ENCODE results near the gene SLC51B. TPM values are rescaled to one million over a fixed set of nuclear protein-coding genes. Genes with fewer than 3 reads are reported as not detected.

Gene SLC51B
- total and polyA plus RNA-seq, 2 of the 4 experiments (the other 2 are of a cell fraction): not detected

- no peaks in the 10 kb centered on the region for H4K20me1 ChIP-seq (ENCODE audit: insufficient read depth, low read length)
- TF ChIP-seq RAD21 (IDR thresholded peaks at IDR 0.05; ENCODE audit: low read length) (no peak), CTCF (conservative IDR thresholded peaks at IDR 0.05; ENCODE audit: low read depth, low read length) (0 out of 2 replicates have a peak, but pooled peaks have one; percentile 7)
- dilution Hi-C loops (cut with HindIII; ENCODE audit: low sequenced_read_pairs, unreplicated experiment): no loop called here
- H2AK9ac ChIP-seq (replicated peaks; ENCODE audit: low read depth, low read length, poor library complexity): no peak overlapping the region
- no peak overlapping the region for H3K4me3 ChIP-seq (ENCODE audit: insufficient read depth, low read depth, low read length)
- no peak overlapping the region for H3K9ac ChIP-seq (ENCODE audit: low read depth, low read length)
- in situ Hi-C loops (cut with MboI; ENCODE audit: low sequenced_read_pairs): no loop called here
- no peak overlapping the region for H4K5ac ChIP-seq (ENCODE audit: low read depth, low read length)
- no peak overlapping the region for H3K18ac ChIP-seq (ENCODE audit: low read depth, low read length)
- no peak overlapping the region for H2BK20ac ChIP-seq (ENCODE audit: low read depth, low read length)
- peaks cover 4% of the 10 kb centered on the region for H3K9me3 ChIP-seq (ENCODE audit: control insufficient read depth, insufficient read depth, low read length)
- H3K56ac ChIP-seq (ENCODE audit: extremely low read depth, insufficient read depth, low read length): no peak overlapping the region
- no peaks in the 10 kb centered on the region; the same call in 1 of the 2 replicates for H3K9me1 ChIP-seq (ENCODE audit: insufficient read depth, low read length)
- intact Hi-C loops (cut with micrococcal nuclease): no loop called here
- H3K4me1 ChIP-seq (ENCODE audit: control insufficient read depth, insufficient read depth, low read length): no peaks in the 10 kb centered on the region
- DNase-seq (no peak), ATAC-seq (ENCODE audit: low read depth) (no peak)
- no peak overlapping the region for H2AFZ ChIP-seq (replicated peaks; ENCODE audit: low read length, poor library complexity)
- no peaks in the 10 kb centered on the region for H3K27me3 ChIP-seq (ENCODE audit: control insufficient read depth, insufficient read depth, low read length)
- no peak overlapping the region for H2BK5ac ChIP-seq (ENCODE audit: low read depth, low read length, poor library complexity, severe bottlenecking)
- no peak overlapping the region for H3K27ac ChIP-seq (ENCODE audit: insufficient read depth, low read length)
- H3K79me1 ChIP-seq (ENCODE audit: low read depth in 1 of 2, low read length in 2 of 2): no peaks in the 10 kb centered on the region
- H2BK15ac ChIP-seq (ENCODE audit: low read depth, low read length): no peak overlapping the region
- ChIA-PET CTCF (interaction anchor here (0.6 to 1.1 kb wide), 2 partner anchors 14 to 136 kb away, joined by 3 read pairs; no protein-coding TSS in a partner anchor), POLR2A (ENCODE audit: unreplicated experiment) (no interaction called here)
- no peak overlapping the region for H2AK5ac ChIP-seq (ENCODE audit: low read depth, low read length)
- H4K8ac ChIP-seq (ENCODE audit: low read depth in 2 of 2, low read length in 2 of 2): no peak overlapping the region
- H2BK120ac ChIP-seq (ENCODE audit: low read depth, low read length): no peak overlapping the region
- no peak overlapping the region for H3K4me2 ChIP-seq (ENCODE audit: low read depth, low read length)
- H3K4ac ChIP-seq (ENCODE audit: low read depth, low read length): no peak overlapping the region
- H3K36me3 ChIP-seq (ENCODE audit: control insufficient read depth, insufficient read depth, low read length): peaks cover 12% of the 10 kb centered on the region
- H3K14ac ChIP-seq (replicated peaks; ENCODE audit: low read depth, low read length): no peak overlapping the region
- 63% methylated on average over 1 of the region's 2 CpGs; no CpG with 5 or more reads in 1 of the 2 experiments for WGBS, 2 experiments (ENCODE audit: extremely low coverage in 2 of 2, insufficient read length in 1 of 2)
- H3K23ac ChIP-seq (ENCODE audit: low read depth, low read length): no peak overlapping the region
- BruUV-seq (replicated peaks): no TSS peak
- no peak overlapping the region for H4K91ac ChIP-seq (ENCODE audit: insufficient read depth, low read depth, low read length)
Measured at GRCh38 chr15:65008983-65009382, 36.2 kb upstream of the SLC51B start.

Measured in IMR-90 (cell line).